GM12874 (cell line): ENCODE measurements around the gene DGKE.

Source experiments
- TF ChIP-seq, protein P1 (sequence below): IDR thresholded peaks from 2 replicates; pipeline ENCODE4 v1.5.1; 2011; ENCODE audit warnings: low read depth, mild to moderate bottlenecking, control low read depth, low read length, moderate library complexity; ENCODE audit not compliant: insufficient read depth

The DGKE gene

DNA sequence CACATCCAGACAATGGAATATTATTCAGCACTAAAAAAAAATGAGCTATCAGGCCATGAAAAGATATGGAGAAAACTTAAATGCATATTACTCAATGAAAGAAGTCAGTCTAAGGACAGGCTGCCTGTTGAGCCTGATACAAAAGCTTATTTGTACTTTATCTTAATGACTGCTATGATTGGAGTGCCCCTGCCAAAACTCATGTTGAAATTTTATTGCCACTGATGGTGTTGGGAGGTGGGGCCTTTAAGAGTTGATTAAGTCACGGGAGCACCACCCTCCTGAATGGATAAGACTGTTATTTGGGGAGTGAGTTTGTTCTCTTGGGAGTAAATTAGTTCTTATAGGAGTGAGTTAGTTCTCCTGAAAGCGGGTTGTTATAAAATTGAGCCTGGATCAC is 10.1 kb upstream of the DGKE start:
- TF ChIP-seq, protein P1, sequence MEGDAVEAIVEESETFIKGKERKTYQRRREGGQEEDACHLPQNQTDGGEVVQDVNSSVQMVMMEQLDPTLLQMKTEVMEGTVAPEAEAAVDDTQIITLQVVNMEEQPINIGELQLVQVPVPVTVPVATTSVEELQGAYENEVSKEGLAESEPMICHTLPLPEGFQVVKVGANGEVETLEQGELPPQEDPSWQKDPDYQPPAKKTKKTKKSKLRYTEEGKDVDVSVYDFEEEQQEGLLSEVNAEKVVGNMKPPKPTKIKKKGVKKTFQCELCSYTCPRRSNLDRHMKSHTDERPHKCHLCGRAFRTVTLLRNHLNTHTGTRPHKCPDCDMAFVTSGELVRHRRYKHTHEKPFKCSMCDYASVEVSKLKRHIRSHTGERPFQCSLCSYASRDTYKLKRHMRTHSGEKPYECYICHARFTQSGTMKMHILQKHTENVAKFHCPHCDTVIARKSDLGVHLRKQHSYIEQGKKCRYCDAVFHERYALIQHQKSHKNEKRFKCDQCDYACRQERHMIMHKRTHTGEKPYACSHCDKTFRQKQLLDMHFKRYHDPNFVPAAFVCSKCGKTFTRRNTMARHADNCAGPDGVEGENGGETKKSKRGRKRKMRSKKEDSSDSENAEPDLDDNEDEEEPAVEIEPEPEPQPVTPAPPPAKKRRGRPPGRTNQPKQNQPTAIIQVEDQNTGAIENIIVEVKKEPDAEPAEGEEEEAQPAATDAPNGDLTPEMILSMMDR = no peak

GRCh38 chr17:56824503-56824902 is 9.4 kb upstream of the DGKE start:
- TF ChIP-seq, protein P1 = no peak

- TF ChIP-seq, protein P1 = no peak
Observed at GRCh38 chr17:56826611-56827414, 7.1 kb upstream of the DGKE start.

GRCh38 chr17:56830726-56831368 is 3.1 kb upstream of the DGKE start:
- TF ChIP-seq, protein P1 = no peak

DNA sequence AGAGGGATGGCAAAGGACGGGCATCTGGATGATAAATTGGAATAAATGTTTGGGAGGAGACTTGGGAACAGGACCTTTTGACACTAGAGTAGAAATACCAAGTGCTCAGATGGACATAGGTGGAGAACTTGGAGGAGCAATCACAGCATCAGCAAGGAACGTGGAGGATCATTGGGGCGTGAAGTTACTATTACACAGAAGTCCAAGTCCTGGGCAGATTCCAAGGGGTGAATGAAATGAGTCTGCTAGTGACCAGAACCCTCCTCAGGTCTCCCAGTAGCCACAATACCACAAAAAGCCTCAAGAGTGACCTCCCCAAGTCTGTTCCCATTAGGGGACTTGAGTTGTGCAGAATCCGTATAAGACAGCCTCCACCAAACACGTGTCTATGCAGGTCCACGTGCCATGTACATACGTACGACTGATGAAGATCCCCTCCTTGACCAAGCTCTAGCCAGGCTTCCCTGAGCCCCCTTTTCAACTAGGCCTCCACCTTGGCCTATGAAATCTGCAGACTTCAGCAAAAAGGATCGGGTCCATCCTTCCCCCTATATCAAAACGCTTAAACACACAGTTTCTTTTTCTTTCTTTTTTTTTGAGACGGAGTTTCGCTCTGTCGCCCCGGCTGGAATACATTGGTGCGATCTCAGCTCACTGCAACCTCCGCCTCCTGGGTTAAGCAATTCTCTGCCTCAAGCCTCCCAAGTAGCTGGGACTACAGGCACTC is 2.4 kb upstream of the DGKE start:
- TF ChIP-seq, protein P1 = no peak

DNA sequence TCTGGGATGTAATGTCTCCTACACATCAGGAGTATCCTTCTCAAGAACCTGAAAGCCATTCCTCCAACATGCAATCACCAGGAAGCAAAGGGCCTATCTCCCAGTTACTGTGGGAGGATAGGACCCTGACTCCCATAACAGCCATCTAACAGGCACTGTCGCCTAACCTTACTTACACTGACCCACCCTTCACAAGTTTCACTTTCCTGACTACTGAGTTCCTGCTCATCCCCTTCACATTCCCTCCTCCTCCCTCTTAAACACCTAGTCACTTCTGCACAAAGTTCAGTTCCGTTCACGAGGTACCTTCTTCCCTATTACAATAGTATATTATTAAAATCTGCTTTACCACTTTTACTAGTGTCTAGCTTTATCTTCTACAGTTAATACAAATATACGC is 1.5 kb upstream of the DGKE start:
- TF ChIP-seq, protein P1 = no peak
